ENCODE results near the gene ELOVL3.

- TF ChIP-seq, protein P1, sequence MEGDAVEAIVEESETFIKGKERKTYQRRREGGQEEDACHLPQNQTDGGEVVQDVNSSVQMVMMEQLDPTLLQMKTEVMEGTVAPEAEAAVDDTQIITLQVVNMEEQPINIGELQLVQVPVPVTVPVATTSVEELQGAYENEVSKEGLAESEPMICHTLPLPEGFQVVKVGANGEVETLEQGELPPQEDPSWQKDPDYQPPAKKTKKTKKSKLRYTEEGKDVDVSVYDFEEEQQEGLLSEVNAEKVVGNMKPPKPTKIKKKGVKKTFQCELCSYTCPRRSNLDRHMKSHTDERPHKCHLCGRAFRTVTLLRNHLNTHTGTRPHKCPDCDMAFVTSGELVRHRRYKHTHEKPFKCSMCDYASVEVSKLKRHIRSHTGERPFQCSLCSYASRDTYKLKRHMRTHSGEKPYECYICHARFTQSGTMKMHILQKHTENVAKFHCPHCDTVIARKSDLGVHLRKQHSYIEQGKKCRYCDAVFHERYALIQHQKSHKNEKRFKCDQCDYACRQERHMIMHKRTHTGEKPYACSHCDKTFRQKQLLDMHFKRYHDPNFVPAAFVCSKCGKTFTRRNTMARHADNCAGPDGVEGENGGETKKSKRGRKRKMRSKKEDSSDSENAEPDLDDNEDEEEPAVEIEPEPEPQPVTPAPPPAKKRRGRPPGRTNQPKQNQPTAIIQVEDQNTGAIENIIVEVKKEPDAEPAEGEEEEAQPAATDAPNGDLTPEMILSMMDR (IDR thresholded peaks at IDR 0.05) = no peak
- no peak for TF ChIP-seq IRF2 (CRISPR knock-in tag; IDR thresholded peaks at IDR 0.05; ENCODE audit: borderline replicate concordance, low read depth)
- no peak for TF ChIP-seq CREB1 (CRISPR knock-in tag; IDR thresholded peaks at IDR 0.05)
- no peak for TF ChIP-seq GABPB1 (CRISPR knock-in tag; IDR thresholded peaks at IDR 0.05)
- TF ChIP-seq KAT7 (CRISPR knock-in tag; IDR thresholded peaks at IDR 0.05; ENCODE audit: borderline replicate concordance) = no peak
- no peak for TF ChIP-seq TCF7 (CRISPR knock-in tag; IDR thresholded peaks at IDR 0.05; ENCODE audit: low read depth)
- TF ChIP-seq, protein P2, sequence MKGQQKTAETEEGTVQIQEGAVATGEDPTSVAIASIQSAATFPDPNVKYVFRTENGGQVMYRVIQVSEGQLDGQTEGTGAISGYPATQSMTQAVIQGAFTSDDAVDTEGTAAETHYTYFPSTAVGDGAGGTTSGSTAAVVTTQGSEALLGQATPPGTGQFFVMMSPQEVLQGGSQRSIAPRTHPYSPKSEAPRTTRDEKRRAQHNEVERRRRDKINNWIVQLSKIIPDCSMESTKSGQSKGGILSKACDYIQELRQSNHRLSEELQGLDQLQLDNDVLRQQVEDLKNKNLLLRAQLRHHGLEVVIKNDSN (CRISPR knock-in tag; IDR thresholded peaks at IDR 0.05) = no peak; the same call in 1 of the 2 replicates
- TF ChIP-seq E2F1 (CRISPR knock-in tag; IDR thresholded peaks at IDR 0.05) = no peak
- no peak for TF ChIP-seq ZNF138 (CRISPR knock-in tag; conservative IDR thresholded peaks at IDR 0.05)
- no peak for TF ChIP-seq NR3C1 (CRISPR knock-in tag; conservative IDR thresholded peaks at IDR 0.05; ENCODE audit: low read depth)
- TF ChIP-seq AFF4 (CRISPR knock-in tag; IDR thresholded peaks at IDR 0.05; ENCODE audit: borderline replicate concordance) = no peak
Measured at GRCh38 chr10:102242118-102242485, 16.0 kb downstream of the ELOVL3 start.
